ENCODE results near the gene LTB4R. TPM values are rescaled to one million over a fixed set of nuclear protein-coding genes. Genes with fewer than 3 reads are reported as not detected.

Gene LTB4R, protein sequence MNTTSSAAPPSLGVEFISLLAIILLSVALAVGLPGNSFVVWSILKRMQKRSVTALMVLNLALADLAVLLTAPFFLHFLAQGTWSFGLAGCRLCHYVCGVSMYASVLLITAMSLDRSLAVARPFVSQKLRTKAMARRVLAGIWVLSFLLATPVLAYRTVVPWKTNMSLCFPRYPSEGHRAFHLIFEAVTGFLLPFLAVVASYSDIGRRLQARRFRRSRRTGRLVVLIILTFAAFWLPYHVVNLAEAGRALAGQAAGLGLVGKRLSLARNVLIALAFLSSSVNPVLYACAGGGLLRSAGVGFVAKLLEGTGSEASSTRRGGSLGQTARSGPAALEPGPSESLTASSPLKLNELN
- total RNA-seq, result 10 to 100 TPM; 11.8 to 14.2 TPM

DNA sequence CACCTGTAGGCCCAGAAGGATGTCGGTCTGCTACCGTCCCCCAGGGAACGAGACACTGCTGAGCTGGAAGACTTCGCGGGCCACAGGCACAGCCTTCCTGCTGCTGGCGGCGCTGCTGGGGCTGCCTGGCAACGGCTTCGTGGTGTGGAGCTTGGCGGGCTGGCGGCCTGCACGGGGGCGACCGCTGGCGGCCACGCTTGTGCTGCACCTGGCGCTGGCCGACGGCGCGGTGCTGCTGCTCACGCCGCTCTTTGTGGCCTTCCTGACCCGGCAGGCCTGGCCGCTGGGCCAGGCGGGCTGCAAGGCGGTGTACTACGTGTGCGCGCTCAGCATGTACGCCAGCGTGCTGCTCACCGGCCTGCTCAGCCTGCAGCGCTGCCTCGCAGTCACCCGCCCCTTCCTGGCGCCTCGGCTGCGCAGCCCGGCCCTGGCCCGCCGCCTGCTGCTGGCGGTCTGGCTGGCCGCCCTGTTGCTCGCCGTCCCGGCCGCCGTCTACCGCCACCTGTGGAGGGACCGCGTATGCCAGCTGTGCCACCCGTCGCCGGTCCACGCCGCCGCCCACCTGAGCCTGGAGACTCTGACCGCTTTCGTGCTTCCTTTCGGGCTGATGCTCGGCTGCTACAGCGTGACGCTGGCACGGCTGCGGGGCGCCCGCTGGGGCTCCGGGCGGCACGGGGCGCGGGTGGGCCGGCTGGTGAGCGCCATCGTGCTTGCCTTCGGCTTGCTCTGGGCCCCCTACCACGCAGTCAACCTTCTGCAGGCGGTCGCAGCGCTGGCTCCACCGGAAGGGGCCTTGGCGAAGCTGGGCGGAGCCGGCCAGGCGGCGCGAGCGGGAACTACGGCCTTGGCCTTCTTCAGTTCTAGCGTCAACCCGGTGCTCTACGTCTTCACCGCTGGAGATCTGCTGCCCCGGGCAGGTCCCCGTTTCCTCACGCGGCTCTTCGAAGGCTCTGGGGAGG, at the start of gene LTB4R:
Gene LTB4R (plus strand): TSS at position 857 of the 959 bp plus-strand sequence. CDS start 4,150 bp downstream, outside the sequence.
- H3K4me1 ChIP-seq (replicated peaks), result peaks cover 8% of the 10 kb centered on the region
- peak; percentile 70 for DNase-seq (ENCODE audit: low spot score)
- intact Hi-C loops (cut with DNase I), result no loop called here

DNA sequence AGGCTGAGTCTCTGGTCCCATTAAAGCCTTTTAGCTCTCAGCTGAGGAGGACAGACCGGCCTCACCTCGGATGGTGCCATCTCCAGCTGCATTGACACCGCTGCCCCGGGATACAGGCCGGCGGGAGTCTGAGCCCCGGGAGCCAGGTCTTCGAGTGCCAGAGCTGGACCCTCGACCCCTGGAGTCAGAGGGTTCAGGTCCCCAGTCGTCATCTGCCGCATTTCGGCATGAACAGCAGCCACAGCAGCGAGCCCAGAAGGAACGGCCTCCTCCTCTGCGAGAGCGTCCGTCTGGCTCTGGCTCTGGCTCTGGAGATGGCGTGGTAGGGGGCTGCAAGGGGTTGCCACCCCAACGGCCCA, 49.4 kb upstream of the LTB4R start:
- Histone ChIP-seq H3K9me3 (no peaks in the 10 kb centered on the region), H3K4me1 (replicated peaks) (no peaks in the 10 kb centered on the region), H3K27ac (no peak overlapping the region), H3K36me3 (peaks cover 0 to 6% of the 10 kb centered on the region in 2 donors), H3K4me3 (no peak overlapping the region), H3K27me3 (replicated peaks; ENCODE audit: insufficient read depth) (no peaks in the 10 kb centered on the region)
- TF ChIP-seq POLR2AphosphoS5 (IDR thresholded peaks at IDR 0.05) (no peak), POLR2A (IDR thresholded peaks at IDR 0.05) (no peak)
- TF ChIP-seq, protein P1, sequence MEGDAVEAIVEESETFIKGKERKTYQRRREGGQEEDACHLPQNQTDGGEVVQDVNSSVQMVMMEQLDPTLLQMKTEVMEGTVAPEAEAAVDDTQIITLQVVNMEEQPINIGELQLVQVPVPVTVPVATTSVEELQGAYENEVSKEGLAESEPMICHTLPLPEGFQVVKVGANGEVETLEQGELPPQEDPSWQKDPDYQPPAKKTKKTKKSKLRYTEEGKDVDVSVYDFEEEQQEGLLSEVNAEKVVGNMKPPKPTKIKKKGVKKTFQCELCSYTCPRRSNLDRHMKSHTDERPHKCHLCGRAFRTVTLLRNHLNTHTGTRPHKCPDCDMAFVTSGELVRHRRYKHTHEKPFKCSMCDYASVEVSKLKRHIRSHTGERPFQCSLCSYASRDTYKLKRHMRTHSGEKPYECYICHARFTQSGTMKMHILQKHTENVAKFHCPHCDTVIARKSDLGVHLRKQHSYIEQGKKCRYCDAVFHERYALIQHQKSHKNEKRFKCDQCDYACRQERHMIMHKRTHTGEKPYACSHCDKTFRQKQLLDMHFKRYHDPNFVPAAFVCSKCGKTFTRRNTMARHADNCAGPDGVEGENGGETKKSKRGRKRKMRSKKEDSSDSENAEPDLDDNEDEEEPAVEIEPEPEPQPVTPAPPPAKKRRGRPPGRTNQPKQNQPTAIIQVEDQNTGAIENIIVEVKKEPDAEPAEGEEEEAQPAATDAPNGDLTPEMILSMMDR (IDR thresholded peaks at IDR 0.05), result no peak
- intact Hi-C loops (cut with DNase I), result no loop called here
- WGBS, result 92% methylated on average over 18 of the region's 19 CpGs
- DNase-seq (ENCODE audit: low spot score), result no peak

More for the DNA sequence above, at the start of gene LTB4R:
- H3K4me3 ChIP-seq, result peak within 1 kb of the TSS; percentile 34 to 39
- TF ChIP-seq POLR2A (IDR thresholded peaks at IDR 0.05), result peak; percentile 45
- TF ChIP-seq POLR2AphosphoS5 (IDR thresholded peaks at IDR 0.05), result no peak
- TF ChIP-seq, protein P1 (IDR thresholded peaks at IDR 0.05), result peak; percentile 13 to 72 (median 58)
- no peaks in the 10 kb centered on the region for H3K27me3 ChIP-seq (replicated peaks; ENCODE audit: insufficient read depth)
- H3K9me3 ChIP-seq, result no peaks in the 10 kb centered on the region
- no peaks in the 10 kb centered on the region for H3K36me3 ChIP-seq
- 18% methylated on average over 72 of the region's 99 CpGs for WGBS
- peak within 1 kb of the TSS; percentile 73 to 83 for H3K27ac ChIP-seq

DNA sequence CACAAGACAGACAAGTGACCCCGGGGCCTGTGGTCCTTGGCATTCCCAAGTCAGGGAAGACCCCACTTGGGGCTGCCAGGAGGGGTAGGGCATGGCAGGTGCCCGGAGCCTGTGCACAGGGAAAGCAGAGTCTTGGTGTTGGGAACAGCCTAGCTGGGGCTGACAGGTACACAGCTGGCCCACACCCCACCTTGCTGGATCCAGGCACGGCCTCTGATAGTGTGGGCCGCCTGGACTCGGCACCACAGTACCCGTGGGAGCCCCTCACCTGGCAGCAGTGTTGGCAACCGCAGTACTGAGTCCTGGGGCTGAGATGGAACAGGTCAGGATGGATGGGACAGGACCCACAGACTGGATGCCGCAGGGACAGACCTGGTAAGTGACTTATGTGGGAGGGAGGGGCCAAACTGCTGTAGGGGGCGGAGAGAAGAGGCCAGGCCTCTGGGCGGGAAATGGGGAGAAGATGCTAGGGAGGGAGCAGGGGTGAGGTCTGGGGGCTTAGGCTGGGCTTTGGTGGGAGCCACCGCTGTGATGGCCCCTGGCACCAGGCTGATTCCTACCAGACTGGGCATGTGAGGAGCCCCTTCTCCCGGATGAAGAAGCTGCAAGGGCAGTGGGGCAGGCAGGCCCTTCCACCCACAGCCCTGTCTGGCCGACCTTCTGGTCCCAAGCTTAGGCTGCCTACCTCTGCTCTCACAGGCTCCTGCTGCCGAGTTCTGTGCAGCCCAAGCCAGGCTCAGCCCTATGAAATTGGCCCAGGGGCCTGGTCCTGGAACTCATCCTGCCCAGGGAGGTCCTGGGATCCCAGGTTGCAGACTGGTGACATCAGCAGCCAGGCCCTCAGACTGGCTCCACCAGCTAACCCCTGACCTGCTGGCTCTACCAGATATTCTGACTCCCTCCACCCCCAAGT, 48.2 kb upstream of the LTB4R start, which contains the start of gene TGM1:
Gene TGM1 (minus strand): TSS at position 357 of the 913 bp plus-strand sequence. CDS start 825 bp downstream, outside the sequence.
- 79% methylated on average over 14 of the region's 14 CpGs for WGBS
- intact Hi-C loops (cut with DNase I), result no loop called here
- TF ChIP-seq POLR2A (IDR thresholded peaks at IDR 0.05), result peak; percentile 12
- no peak for TF ChIP-seq POLR2AphosphoS5 (IDR thresholded peaks at IDR 0.05)

DNA sequence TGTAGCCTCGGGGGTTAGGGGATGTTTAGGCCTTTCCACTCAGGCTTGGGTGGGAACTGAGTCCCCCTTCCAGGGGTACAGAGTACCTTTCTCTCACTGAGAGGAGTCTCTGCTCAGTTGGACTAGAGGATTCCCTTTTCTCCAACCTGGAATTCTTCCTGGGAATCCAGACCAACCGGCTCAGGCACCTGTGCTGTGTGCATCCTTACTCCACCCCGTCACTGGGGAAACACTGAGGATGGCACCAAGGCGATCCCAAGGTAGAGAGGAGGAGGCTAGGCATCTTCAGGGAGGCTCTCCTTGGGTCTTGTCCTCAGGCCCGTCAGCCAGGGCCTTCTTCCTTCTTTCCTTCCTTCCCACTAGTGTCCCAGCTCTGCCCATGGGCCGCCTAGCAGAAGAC, 47.5 kb upstream of the LTB4R start:
- H3K4me3 ChIP-seq, result no peak overlapping the region
- no peaks in the 10 kb centered on the region for H3K9me3 ChIP-seq
- H3K36me3 ChIP-seq, result peaks cover 0 to 6% of the 10 kb centered on the region in 2 donors
- DNase-seq (ENCODE audit: low spot score), result no peak
- no peaks in the 10 kb centered on the region for H3K27me3 ChIP-seq (replicated peaks; ENCODE audit: insufficient read depth)
- TF ChIP-seq POLR2AphosphoS5 (IDR thresholded peaks at IDR 0.05) (peak; percentile 5), POLR2A (IDR thresholded peaks at IDR 0.05) (no peak)
- TF ChIP-seq, protein P1 (IDR thresholded peaks at IDR 0.05), result no peak
- H3K4me1 ChIP-seq (replicated peaks), result no peaks in the 10 kb centered on the region
- intact Hi-C loops (cut with DNase I), result no loop called here
- 54% methylated on average over 6 of the region's 6 CpGs for WGBS
- H3K27ac ChIP-seq, result peak overlapping the region in 1 of 2 donors; percentile 1

More for the DNA sequence above, 48.2 kb upstream of the LTB4R start, which contains the start of gene TGM1:
- no peak for DNase-seq (ENCODE audit: low spot score)
- Histone ChIP-seq H3K27ac (peak within 1 kb of the TSS in 1 of 2 donors; percentile 1), H3K36me3 (peaks cover 0 to 6% of the 10 kb centered on the region in 2 donors), H3K27me3 (replicated peaks; ENCODE audit: insufficient read depth) (no peaks in the 10 kb centered on the region), H3K4me1 (replicated peaks) (no peaks in the 10 kb centered on the region), H3K4me3 (no peak within 1 kb of the TSS), H3K9me3 (no peaks in the 10 kb centered on the region)

Data from prostate gland (tissue), 2 donors.